ENCODE measurements around the gene DUSP1. TPM values are rescaled to one million over a fixed set of nuclear protein-coding genes. Genes with fewer than 3 reads are reported as not detected.

DUSP1 gene
- polyA plus RNA-seq, 3 donors from 2014 or later: 548 to 1,082 (median 887) TPM

- Mint-ChIP-seq H3K36me3 (no peaks in the 10 kb centered on the region), H3K9me3 (no peaks in the 10 kb centered on the region), H3K4me3 (peak overlapping the region; percentile 64 to 85 (median 79)), H3K27ac (peak overlapping the region; percentile 96 to 99 (median 98)), H3K4me1 (peaks cover 49 to 53% of the 10 kb centered on the region in 2 donors), H3K27me3 (ENCODE audit: low read depth in 3 of 3) (peaks cover 3 to 14% (median 9%) of the 10 kb centered on the region in 3 donors)
- peak in 1 of 3 donors; percentile 26 for DNase-seq
These were observed 7.2 kb upstream of the DUSP1 start for GRCh38 chr5:172777881-172778814.

GRCh38 chr5:172776235-172776594 is 5.2 kb upstream of the DUSP1 start:
- Mint-ChIP-seq H3K36me3 (no peaks in the 10 kb centered on the region), H3K27ac (peak overlapping the region in 5 of 6 donors; percentile 82 to 98 (median 96)), H3K4me3 (peak overlapping the region in 1 of 5 donors; percentile 30), H3K9me3 (no peaks in the 10 kb centered on the region), H3K27me3 (ENCODE audit: low read depth in 3 of 3) (peaks cover 18 to 30% (median 24%) of the 10 kb centered on the region in 3 donors), H3K4me1 (peaks cover 67 to 70% of the 10 kb centered on the region in 2 donors)
- no peak for DNase-seq

- DNase-seq: no peak
- Mint-ChIP-seq H3K27me3 (ENCODE audit: low read depth in 3 of 3) (peaks cover 24 to 36% (median 31%) of the 10 kb centered on the region in 3 donors), H3K9me3 (no peaks in the 10 kb centered on the region), H3K4me1 (peaks cover 67 to 70% of the 10 kb centered on the region in 2 donors), H3K27ac (peak overlapping the region in 5 of 6 donors; percentile 51 to 99 (median 98)), H3K36me3 (no peaks in the 10 kb centered on the region), H3K4me3 (peak overlapping the region in 1 of 5 donors; percentile 30)
These were observed 4.6 kb upstream of the DUSP1 start for GRCh38 chr5:172775326-172776234.

GRCh38 chr5:172774561-172775315 is 3.7 kb upstream of the DUSP1 start:
- peak overlapping the region in 4 of 5 donors; percentile 16 to 64 (median 40) for H3K4me3 Mint-ChIP-seq
- no peak for DNase-seq
- H3K4me1 Mint-ChIP-seq: peaks cover 72 to 75% of the 10 kb centered on the region in 2 donors

GRCh38 chr5:172773481-172774469 is 2.8 kb upstream of the DUSP1 start:
- Mint-ChIP-seq H3K4me1 (peaks cover 81 to 84% of the 10 kb centered on the region in 2 donors), H3K4me3 (peak overlapping the region; percentile 53 to 93 (median 92)), H3K27me3 (ENCODE audit: low read depth in 3 of 3) (peaks cover 41 to 51% (median 46%) of the 10 kb centered on the region in 3 donors), H3K36me3 (peaks cover 6 to 12% (median 9%) of the 10 kb centered on the region in 3 donors), H3K9me3 (no peaks in the 10 kb centered on the region), H3K27ac (peak overlapping the region; percentile 98 to 100 (median 99))
- DNase-seq: no peak

More at GRCh38 chr5:172774561-172775315, 3.7 kb upstream of the DUSP1 start:
- H3K36me3 Mint-ChIP-seq: peaks cover 0 to 3% (median 0%) of the 10 kb centered on the region in 3 donors
- peaks cover 31 to 43% (median 37%) of the 10 kb centered on the region in 3 donors for H3K27me3 Mint-ChIP-seq (ENCODE audit: low read depth in 3 of 3)
- H3K27ac Mint-ChIP-seq: peak overlapping the region; percentile 79 to 99 (median 99)
- H3K9me3 Mint-ChIP-seq: no peaks in the 10 kb centered on the region

GRCh38 chr5:172772112-172772906 is 1.3 kb upstream of the DUSP1 start:
- DNase-seq: peak; percentile 97 to 98 (median 97)
- H3K9me3 Mint-ChIP-seq: no peaks in the 10 kb centered on the region

GRCh38 chr5:172771439-172772111 is 580 bp upstream of the DUSP1 start:
- no peak for DNase-seq
- Mint-ChIP-seq H3K4me3 (peak overlapping the region; percentile 92 to 93 (median 93)), H3K4me1 (peaks cover 72 to 81% of the 10 kb centered on the region in 2 donors), H3K36me3 (peaks cover 12 to 25% (median 15%) of the 10 kb centered on the region in 3 donors), H3K9me3 (no peaks in the 10 kb centered on the region), H3K27me3 (ENCODE audit: low read depth in 3 of 3) (peaks cover 62 to 66% (median 62%) of the 10 kb centered on the region in 3 donors), H3K27ac (peak overlapping the region; percentile 98 to 100 (median 99))

More at GRCh38 chr5:172772112-172772906, 1.3 kb upstream of the DUSP1 start:
- H3K4me3 Mint-ChIP-seq: peak overlapping the region; percentile 92 to 93 (median 93)
- peaks cover 12 to 25% (median 14%) of the 10 kb centered on the region in 3 donors for H3K36me3 Mint-ChIP-seq
- peak overlapping the region; percentile 98 to 100 (median 99) for H3K27ac Mint-ChIP-seq
- peaks cover 54 to 60% (median 56%) of the 10 kb centered on the region in 3 donors for H3K27me3 Mint-ChIP-seq (ENCODE audit: low read depth in 3 of 3)
- H3K4me1 Mint-ChIP-seq: peaks cover 77 to 84% of the 10 kb centered on the region in 2 donors

- Mint-ChIP-seq H3K9me3 (no peaks in the 10 kb centered on the region), H3K36me3 (peaks cover 12 to 25% (median 15%) of the 10 kb centered on the region in 3 donors), H3K4me1 (peaks cover 69 to 81% of the 10 kb centered on the region in 2 donors), H3K27me3 (ENCODE audit: low read depth in 3 of 3) (peaks cover 68 to 79% (median 70%) of the 10 kb centered on the region in 3 donors), H3K4me3 (peak overlapping the region; percentile 85 to 93 (median 92)), H3K27ac (peak overlapping the region; percentile 84 to 99 (median 96))
- no peak for DNase-seq
These were observed 671 bp downstream of the DUSP1 start for GRCh38 chr5:172770374-172770674.

GRCh38 chr5:172769616-172770373 is 1.2 kb downstream of the DUSP1 start:
- peak overlapping the region; percentile 84 to 99 (median 96) for H3K27ac Mint-ChIP-seq
- H3K27me3 Mint-ChIP-seq (ENCODE audit: low read depth in 3 of 3): peaks cover 73 to 83% (median 73%) of the 10 kb centered on the region in 3 donors
- DNase-seq: peak; percentile 43 to 47 (median 44)
- no peaks in the 10 kb centered on the region for H3K9me3 Mint-ChIP-seq
- peaks cover 12 to 25% (median 15%) of the 10 kb centered on the region in 3 donors for H3K36me3 Mint-ChIP-seq
- peak overlapping the region; percentile 85 to 93 (median 92) for H3K4me3 Mint-ChIP-seq
- H3K4me1 Mint-ChIP-seq: peaks cover 73 to 85% of the 10 kb centered on the region in 2 donors

- peak overlapping the region; percentile 84 to 99 (median 96) for H3K27ac Mint-ChIP-seq
- peaks cover 12 to 25% (median 15%) of the 10 kb centered on the region in 3 donors for H3K36me3 Mint-ChIP-seq
- no peak for DNase-seq
- H3K4me3 Mint-ChIP-seq: peak overlapping the region; percentile 85 to 93 (median 92)
- no peaks in the 10 kb centered on the region for H3K9me3 Mint-ChIP-seq
- peaks cover 71 to 85% of the 10 kb centered on the region in 2 donors for H3K4me1 Mint-ChIP-seq
- H3K27me3 Mint-ChIP-seq (ENCODE audit: low read depth in 3 of 3): peaks cover 72 to 86% (median 72%) of the 10 kb centered on the region in 3 donors
These were observed 1.7 kb downstream of the DUSP1 start for GRCh38 chr5:172769342-172769615.

Data from immature natural killer cell (primary cell).